Measurements from ENCODE around the gene UBE2G1. TPM values are rescaled to one million over a fixed set of nuclear protein-coding genes. Genes with fewer than 3 reads are reported as not detected.

Gene UBE2G1
- total RNA-seq, 2 donors from 2014 or later, result 40.6 to 65.4 TPM

DNA sequence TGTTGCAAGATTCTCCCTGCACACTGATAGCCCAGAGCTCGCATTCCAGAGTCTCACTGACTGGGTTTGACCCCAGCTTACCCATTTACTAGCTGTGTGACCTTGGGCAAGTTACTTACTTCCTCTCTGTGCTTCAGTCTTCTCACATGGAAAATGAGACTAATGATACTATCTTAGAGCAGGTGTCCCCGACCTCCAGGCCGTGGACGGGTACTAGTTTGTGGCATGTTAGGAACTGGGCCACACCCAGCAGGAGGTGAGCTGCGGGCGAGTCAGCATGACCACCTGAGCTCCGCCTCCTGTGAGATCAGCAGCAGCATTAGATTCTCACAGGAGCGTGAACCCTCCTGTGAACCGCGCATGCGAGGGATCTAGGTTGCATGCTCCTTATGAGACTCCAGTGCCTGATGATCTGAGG lies 118.5 kb downstream of the UBE2G1 start:
- Mint-ChIP-seq H3K4me3 (no peak overlapping the region), H3K9me3 (no peaks in the 10 kb centered on the region), H3K27me3 (no peaks in the 10 kb centered on the region), H3K4me1 (peaks cover 32% of the 10 kb centered on the region), H3K27ac (peak overlapping the region; percentile 48), H3K36me3 (ENCODE audit: low read depth) (peaks cover 29% of the 10 kb centered on the region)
- no peak for ATAC-seq (replicated peaks)

DNA sequence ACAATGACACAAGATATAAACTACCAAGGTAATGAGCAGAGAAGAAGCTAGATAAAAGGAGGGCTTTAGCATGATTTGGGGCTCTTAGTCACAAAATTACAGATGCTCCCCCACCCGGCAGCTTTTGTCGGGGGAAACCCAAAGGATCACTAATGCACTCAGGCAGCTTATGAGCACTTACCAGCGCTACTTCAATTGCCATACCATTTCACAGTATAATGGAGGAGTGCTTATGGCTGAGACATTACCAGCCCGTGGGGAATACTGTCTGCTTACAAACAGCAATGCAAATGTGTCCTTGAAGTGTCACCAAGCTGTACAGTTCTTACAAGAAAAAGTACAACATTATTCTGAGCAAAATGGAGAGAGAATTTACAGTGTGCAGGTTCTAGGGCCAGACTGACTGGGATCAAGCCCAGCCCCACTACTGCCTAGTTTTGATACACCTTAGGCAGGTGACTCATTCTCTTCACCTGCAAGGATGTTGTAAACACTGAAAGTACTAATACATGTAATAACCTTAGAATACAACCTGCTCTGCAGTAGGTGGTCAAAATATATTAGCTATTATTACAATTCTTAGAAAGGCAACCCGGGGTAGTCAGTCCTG lies 119.0 kb downstream of the UBE2G1 start:
- H3K4me1 Mint-ChIP-seq, result peaks cover 32% of the 10 kb centered on the region
- no peaks in the 10 kb centered on the region for H3K27me3 Mint-ChIP-seq
- H3K27ac Mint-ChIP-seq, result no peak overlapping the region
- peaks cover 33% of the 10 kb centered on the region for H3K36me3 Mint-ChIP-seq (ENCODE audit: low read depth)
- no peak for ATAC-seq (replicated peaks)
- H3K4me3 Mint-ChIP-seq, result no peak overlapping the region
- H3K9me3 Mint-ChIP-seq, result no peaks in the 10 kb centered on the region

DNA sequence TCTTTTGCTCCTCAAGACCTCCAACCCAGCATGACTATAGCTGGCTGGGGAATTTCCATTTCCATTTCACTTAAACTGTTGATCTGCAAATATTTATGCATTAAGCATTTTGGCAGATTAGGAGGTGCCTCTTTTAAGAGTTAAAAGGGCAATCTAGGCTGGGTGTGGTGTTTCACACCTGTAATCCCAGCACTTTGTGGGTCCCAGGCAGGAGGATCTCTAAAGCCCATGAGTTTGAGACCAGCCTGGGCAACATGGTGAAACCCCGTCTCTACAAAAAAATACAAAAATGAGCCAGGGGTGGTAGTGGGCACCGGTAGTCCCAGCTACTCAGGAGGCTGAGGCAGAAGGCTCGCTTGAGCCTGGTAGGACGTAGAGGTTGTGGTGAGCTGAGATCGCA lies 119.8 kb downstream of the UBE2G1 start:
- H3K27ac Mint-ChIP-seq, result no peak overlapping the region
- ATAC-seq (replicated peaks), result no peak

DNA sequence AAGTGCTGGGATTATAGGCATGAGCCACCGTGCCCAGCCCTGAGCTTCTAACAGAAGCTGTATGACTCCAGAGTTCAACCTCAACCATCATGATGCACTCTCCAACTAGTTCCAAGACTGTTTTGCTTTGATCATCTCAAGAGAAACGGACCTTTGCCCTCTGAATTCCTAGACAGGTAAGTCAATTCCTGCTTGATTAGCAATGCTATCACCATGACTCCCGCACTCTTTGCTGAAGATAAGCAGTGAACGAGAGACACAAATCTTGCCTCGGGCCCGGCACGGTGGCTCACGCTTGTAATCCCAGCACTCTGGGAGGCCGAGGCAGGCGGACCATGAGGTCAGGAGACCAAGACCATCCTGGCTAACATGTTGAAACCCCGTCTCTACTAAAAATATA lies 124.9 kb downstream of the UBE2G1 start:
- Mint-ChIP-seq H3K27ac (no peak overlapping the region), H3K4me3 (no peak overlapping the region), H3K9me3 (no peaks in the 10 kb centered on the region), H3K4me1 (peaks cover 10% of the 10 kb centered on the region), H3K27me3 (no peaks in the 10 kb centered on the region), H3K36me3 (ENCODE audit: low read depth) (peaks cover 63% of the 10 kb centered on the region)
- ATAC-seq (replicated peaks), result no peak

More for the DNA sequence above, 119.8 kb downstream of the UBE2G1 start:
- H3K36me3 Mint-ChIP-seq (ENCODE audit: low read depth), result peaks cover 40% of the 10 kb centered on the region
- peaks cover 32% of the 10 kb centered on the region for H3K4me1 Mint-ChIP-seq
- H3K4me3 Mint-ChIP-seq, result no peak overlapping the region
- no peaks in the 10 kb centered on the region for H3K27me3 Mint-ChIP-seq
- no peaks in the 10 kb centered on the region for H3K9me3 Mint-ChIP-seq

DNA sequence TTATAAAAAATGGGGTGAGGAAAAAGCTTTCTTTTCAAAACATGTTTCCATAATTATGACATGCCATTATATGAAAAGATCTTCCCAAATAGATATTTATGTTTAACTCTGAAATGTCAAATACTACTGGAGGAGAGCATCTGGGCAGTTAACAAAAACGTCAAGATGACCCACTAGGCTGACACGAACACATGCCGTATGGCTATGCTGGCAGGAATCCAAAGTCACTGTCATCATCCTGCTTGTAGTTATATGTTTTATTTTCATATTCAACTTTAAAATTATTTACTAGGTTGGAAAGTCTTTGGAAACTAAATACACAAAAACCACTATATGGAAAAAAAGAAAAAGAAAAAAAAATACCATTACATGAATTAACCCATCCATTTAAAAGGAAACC lies 130.0 kb downstream of the UBE2G1 start:
- H3K27me3 Mint-ChIP-seq, result no peaks in the 10 kb centered on the region
- no peak for ATAC-seq (replicated peaks)
- H3K4me1 Mint-ChIP-seq, result no peaks in the 10 kb centered on the region
- no peak overlapping the region for H3K27ac Mint-ChIP-seq
- H3K36me3 Mint-ChIP-seq (ENCODE audit: low read depth), result peaks cover 92% of the 10 kb centered on the region
- no peak overlapping the region for H3K4me3 Mint-ChIP-seq
- H3K9me3 Mint-ChIP-seq, result no peaks in the 10 kb centered on the region

DNA sequence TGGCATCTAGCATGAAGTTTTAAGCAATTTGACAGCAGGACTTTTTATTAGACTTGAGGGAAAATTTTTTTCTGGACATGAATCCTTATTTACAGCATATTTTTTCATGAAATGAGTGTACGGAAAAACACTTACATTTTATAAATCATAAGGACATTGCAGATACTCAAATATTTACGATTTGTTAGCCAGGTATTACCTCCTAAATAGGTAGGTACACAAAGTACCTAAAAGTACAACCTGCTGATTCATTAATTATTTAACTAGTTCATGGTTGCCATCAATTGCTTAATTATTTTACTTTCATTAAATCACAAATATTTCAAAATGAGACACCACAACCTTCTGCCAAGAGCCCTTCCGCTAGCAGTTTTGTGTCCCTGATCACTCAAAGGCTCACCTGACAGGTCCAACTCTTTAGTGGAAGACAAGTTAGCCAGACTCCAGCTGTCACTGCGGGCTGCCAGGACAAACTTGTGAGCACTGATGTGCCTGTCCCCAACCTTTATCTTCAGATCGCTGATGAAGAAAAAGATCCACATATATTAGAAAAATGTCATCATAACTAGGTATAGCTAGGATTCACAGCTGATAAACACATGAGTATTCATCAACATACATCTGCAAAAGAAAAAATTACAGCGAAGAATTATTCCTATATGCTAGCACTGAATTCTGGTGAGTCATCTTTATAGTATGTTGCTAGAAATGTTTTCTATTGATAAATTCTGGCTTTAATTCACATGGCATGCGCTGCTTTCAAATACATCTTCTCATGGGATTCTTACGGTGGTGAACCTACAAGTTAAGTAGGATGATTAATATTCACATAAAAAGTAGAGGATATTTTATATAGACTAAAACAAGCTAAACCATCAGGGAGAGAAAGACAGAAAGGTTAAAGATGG lies 130.8 kb downstream of the UBE2G1 start:
- no peak overlapping the region for H3K27ac Mint-ChIP-seq
- no peaks in the 10 kb centered on the region for H3K9me3 Mint-ChIP-seq
- no peak for ATAC-seq (replicated peaks)
- H3K4me1 Mint-ChIP-seq, result no peaks in the 10 kb centered on the region
- no peak overlapping the region for H3K4me3 Mint-ChIP-seq
- no peaks in the 10 kb centered on the region for H3K27me3 Mint-ChIP-seq
- H3K36me3 Mint-ChIP-seq (ENCODE audit: low read depth), result peaks cover 92% of the 10 kb centered on the region

DNA sequence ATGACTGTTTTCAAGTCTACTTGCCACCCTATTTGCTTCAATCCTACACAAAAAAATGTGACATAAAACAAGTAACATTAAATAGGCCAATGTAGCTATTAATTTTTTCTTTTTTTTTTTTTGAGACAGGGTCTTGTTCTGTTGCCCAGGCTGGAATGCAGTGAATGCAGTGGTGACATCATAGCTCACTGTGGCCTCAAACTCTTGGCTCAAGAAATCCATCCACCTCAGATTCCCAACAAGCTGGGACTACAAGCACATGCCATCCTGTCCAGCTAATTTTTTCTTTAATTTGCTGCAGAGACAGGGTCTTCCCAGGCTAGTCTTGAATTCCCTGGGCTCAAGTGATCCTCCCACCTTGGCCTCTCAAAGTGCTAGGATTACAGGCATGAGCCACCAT lies 132.1 kb downstream of the UBE2G1 start:
- Mint-ChIP-seq H3K36me3 (ENCODE audit: low read depth) (peaks cover 88% of the 10 kb centered on the region), H3K4me3 (no peak overlapping the region), H3K27me3 (no peaks in the 10 kb centered on the region), H3K27ac (no peak overlapping the region), H3K4me1 (no peaks in the 10 kb centered on the region), H3K9me3 (no peaks in the 10 kb centered on the region)
- ATAC-seq (replicated peaks), result no peak

DNA sequence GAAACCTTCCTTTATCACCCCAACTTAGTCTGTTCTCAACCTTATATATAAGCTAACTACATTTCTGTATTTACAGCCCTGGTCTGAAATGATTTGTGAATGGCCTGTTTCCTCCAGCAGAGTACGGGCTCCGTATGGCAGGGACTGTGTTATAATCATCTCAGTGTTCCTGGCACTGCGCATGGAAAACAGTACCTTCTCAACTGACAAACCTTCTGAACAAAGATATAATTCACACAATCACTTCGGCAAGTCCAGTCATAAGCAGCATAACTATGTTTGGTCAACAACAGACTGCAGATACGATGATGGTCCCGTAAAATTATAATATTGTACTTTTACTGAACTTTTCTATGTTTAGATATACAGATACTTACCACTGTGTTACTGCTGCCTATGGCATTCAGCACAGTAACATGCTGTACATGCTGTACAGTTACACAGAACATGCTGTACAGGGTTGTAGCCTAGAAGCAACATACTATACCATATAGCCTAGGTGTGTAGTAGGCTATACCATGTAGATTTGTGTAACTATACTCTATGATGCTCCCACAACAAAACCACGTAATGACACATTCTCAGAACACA lies 132.7 kb downstream of the UBE2G1 start:
- H3K9me3 Mint-ChIP-seq, result no peaks in the 10 kb centered on the region
- H3K27me3 Mint-ChIP-seq, result no peaks in the 10 kb centered on the region
- no peak overlapping the region for H3K27ac Mint-ChIP-seq
- no peaks in the 10 kb centered on the region for H3K4me1 Mint-ChIP-seq
- no peak overlapping the region for H3K4me3 Mint-ChIP-seq
- no peak for ATAC-seq (replicated peaks)
- peaks cover 82% of the 10 kb centered on the region for H3K36me3 Mint-ChIP-seq (ENCODE audit: low read depth)

DNA sequence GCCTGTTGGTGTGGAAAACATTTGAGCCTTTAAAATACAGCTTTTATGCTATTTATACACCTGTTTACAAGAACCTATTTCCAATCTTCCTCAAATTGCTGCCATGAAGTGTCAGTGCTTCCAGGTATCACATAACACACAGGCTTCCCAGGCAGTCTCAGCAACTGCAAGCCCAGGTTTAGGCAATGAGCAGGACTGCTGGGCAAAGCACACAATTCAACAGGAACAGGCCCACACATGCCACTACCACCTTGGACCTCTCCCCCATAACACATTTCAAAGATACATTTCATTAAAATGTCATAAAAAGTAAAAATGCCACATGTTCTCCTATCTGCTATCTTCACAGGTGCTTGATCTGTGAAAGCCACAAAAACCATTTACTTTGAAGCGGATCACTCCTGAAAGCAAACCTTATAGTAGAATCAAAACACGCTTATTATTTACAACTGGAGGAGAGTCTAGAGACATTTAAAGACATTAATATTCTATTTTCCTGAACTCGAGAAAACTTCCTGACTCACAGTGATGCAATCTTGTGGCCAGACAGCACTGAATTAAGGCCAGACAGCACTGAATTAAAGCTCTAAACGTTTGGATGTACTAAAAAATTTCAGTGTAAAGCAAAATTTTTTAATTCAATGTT lies 134.2 kb downstream of the UBE2G1 start:
- peak overlapping the region; percentile 51 for H3K27ac Mint-ChIP-seq

DNA sequence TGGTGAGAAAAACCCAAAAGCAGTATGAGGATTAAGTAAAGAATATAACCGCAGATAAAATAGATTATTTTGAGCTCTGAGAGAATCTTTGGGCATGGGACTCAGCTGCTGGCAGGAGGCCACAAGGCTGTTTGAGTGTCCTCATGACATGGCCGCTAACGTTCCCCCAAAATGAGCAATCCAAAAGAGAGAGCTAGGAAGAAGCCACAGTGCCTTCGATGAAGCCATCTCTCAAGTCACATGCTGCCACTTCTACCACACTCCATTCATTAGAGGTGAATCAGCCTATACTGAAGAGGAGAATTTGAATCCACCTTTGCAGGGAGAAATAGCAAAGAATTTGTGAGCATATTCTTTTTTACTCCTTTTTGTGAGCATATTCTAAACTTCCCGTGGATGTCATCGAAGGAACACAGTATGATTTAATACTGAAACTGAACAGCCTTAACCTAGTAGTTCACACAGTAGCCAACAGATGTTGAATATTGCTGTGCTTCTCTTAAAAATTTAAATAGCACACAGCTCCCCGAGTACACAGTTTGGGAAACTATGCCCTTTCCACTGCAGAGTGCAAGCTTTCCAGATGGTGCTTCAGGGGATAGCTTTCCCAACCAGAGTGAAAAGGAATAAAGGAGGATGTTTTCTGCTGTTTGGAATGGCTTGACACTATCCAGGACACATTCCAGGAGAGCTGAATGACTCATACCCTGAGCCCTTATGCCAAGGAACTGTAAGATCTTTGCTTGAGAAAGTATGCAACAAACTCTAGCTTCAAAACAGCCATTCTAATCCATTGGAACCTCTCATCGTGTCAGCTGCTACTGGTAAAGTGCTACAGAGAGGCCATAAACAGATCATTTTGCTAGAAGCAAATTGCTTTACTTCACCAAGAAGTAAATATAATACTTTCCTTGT lies 136.6 kb downstream of the UBE2G1 start:
- Mint-ChIP-seq H3K27ac (no peak overlapping the region), H3K36me3 (ENCODE audit: low read depth) (peaks cover 74% of the 10 kb centered on the region), H3K4me1 (no peaks in the 10 kb centered on the region)

More for the DNA sequence above, 134.2 kb downstream of the UBE2G1 start:
- Mint-ChIP-seq H3K9me3 (no peaks in the 10 kb centered on the region), H3K4me1 (no peaks in the 10 kb centered on the region), H3K36me3 (ENCODE audit: low read depth) (peaks cover 80% of the 10 kb centered on the region), H3K27me3 (no peaks in the 10 kb centered on the region), H3K4me3 (no peak overlapping the region)
- no peak for ATAC-seq (replicated peaks)

DNA sequence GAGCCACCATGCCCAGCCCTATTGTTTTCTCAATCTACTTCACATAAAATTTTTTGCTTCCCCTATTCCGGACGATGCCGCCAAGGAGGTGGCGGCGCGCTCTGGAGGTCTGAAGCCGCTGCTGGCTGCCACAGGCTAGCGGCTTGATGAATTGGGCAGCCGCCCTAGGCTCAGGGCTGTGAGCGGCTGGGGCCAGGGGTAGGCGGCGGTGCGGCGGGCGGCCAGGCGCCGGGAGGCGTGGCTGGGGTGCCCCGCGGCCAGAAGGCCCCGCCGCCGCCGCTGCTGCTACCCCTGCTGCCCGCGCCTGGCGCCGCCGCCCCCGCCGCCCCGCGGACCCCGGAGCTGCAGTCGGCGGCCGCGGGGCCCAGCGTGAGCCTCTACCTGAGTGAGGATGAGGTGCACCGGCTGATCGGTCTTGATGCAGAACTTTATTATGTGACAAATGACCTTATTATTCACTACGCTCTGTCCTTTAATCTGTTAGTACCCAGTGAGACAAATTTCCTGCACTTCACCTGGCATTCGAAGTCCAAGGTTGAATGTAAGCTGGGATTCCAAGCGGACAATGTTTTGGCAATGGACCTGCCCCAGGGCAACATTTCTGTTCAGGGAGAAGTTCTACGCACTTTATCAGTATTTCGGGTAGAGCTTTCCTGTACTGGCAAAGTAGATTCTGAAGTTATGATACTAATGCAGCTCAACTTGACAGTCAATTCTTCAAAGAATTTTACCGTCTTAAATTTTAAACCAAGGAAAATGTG lies 144.4 kb downstream of the UBE2G1 start:
- Mint-ChIP-seq H3K36me3 (ENCODE audit: low read depth) (peaks cover 57% of the 10 kb centered on the region), H3K4me1 (no peaks in the 10 kb centered on the region), H3K27ac (peak overlapping the region; percentile 5), H3K27me3 (no peaks in the 10 kb centered on the region), H3K4me3 (no peak overlapping the region), H3K9me3 (no peaks in the 10 kb centered on the region)
- ATAC-seq (replicated peaks), result no peak

More for the DNA sequence above, 136.6 kb downstream of the UBE2G1 start:
- H3K4me3 Mint-ChIP-seq, result no peak overlapping the region
- H3K9me3 Mint-ChIP-seq, result no peaks in the 10 kb centered on the region
- no peak for ATAC-seq (replicated peaks)
- no peaks in the 10 kb centered on the region for H3K27me3 Mint-ChIP-seq

DNA sequence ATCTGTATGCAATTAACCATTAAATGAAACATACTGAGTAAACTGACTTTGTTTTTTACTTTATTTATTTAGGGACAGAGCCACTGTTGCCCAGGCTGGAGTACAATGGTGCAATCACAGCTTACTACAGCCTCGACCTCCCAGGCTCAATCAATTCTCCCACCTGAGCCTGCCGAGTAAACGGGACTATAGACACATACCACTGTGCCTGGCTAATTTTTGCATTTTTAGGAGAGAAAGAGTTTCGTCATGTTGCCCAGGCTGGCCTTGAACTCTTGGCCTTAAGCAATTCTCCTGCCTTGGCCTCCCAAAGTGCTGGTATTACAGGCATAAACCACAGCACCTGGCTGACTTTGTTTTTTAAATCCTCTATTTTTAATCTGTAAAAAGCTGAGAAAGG lies 145.3 kb downstream of the UBE2G1 start:
- no peak for ATAC-seq (replicated peaks)
- no peaks in the 10 kb centered on the region for H3K4me1 Mint-ChIP-seq
- no peak overlapping the region for H3K27ac Mint-ChIP-seq
- no peak overlapping the region for H3K4me3 Mint-ChIP-seq
- H3K9me3 Mint-ChIP-seq, result no peaks in the 10 kb centered on the region
- peaks cover 62% of the 10 kb centered on the region for H3K36me3 Mint-ChIP-seq (ENCODE audit: low read depth)
- no peaks in the 10 kb centered on the region for H3K27me3 Mint-ChIP-seq

DNA sequence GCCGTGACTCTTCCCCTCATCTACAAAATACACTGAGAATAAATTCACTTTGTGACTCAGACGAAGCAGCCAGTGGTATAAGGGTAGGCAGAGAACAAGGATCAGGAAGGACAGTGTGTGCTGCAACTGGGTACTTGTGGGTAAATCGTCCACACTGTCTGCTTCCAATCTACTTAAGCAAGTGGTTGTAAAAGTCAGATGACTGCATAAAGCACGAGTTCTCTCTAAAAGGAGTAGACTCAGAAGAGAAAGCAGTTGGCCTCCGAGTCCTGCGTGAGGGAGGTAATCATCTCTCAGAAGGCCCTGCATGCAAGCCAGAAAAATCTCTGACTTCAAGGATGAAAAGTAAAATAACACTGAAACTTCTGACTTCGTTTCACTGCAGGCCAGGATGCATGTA lies 145.8 kb downstream of the UBE2G1 start:
- H3K4me3 Mint-ChIP-seq, result no peak overlapping the region
- peak overlapping the region; percentile 69 for H3K27ac Mint-ChIP-seq
- H3K4me1 Mint-ChIP-seq, result peaks cover under 1% of the 10 kb centered on the region
- no peaks in the 10 kb centered on the region for H3K27me3 Mint-ChIP-seq
- no peak for ATAC-seq (replicated peaks)
- peaks cover 59% of the 10 kb centered on the region for H3K36me3 Mint-ChIP-seq (ENCODE audit: low read depth)
- H3K9me3 Mint-ChIP-seq, result no peaks in the 10 kb centered on the region
